ELR (cell line): ENCODE data around the gene RRBP1.

ENCODE experiments used
- DNase-seq: peaks from one replicate; pipeline ENCODE4 v3.0.0-alpha.2; 2015; ENCODE audit warnings: low read depth

RRBP1 gene

DNA sequence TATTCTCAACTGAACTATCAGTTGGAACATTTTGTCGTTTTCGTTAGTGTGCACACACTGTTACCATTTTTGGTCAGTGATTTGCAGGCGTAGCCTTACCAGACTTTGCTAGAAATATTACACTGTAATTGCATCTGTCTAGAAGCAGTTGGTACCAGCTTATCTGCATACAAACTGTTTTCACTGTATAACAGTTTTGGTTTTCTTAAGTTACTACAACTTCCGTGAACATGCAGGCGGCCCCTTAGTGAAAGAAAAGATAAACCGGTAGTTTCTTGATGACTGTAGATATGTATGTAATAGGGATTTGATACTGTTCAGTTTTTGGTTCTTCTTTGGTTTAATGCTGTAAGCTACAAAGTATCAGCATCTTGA is 110.9 kb downstream of the RRBP1 start:
- DNase-seq, result no peak

DNA sequence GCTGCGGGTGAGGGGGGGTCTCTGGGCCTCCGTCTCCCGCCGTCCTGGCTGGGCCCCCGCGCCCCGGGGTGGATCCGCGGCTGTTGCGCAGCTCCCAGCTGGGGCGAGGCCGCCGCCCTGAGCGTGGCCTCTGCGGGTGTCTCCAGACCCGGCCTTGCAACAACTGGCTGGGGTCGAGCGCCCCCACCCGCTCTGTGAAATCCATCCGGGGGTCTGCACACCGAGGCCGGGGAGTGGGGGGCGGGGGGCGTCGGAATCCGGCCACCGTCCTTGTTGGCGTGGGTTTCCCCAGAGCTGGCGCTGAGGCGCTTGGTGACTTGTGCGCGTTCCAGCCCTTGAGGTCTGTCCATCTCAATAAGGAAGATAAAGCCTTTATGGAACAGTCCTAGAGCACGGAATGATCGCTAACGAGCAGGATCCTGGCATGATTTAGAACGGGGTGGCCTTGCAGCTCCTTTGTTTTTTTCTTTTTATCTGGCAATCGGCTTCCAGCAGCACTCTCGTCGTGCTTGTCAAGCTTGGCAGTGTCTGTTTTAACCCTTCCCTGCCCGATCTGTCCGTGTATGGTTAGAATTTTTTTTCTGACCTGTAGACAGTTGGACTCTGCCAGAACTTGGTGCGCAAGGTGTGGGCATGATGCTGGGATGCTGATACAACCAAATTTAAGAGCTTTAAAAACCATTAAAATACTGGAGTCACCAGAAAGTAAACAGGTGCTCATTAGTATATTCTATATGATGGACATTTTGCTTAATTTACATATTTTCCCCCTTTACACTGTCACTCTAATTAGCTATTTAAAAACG is 111.5 kb downstream of the RRBP1 start:
- peak; percentile 65 for DNase-seq

DNA sequence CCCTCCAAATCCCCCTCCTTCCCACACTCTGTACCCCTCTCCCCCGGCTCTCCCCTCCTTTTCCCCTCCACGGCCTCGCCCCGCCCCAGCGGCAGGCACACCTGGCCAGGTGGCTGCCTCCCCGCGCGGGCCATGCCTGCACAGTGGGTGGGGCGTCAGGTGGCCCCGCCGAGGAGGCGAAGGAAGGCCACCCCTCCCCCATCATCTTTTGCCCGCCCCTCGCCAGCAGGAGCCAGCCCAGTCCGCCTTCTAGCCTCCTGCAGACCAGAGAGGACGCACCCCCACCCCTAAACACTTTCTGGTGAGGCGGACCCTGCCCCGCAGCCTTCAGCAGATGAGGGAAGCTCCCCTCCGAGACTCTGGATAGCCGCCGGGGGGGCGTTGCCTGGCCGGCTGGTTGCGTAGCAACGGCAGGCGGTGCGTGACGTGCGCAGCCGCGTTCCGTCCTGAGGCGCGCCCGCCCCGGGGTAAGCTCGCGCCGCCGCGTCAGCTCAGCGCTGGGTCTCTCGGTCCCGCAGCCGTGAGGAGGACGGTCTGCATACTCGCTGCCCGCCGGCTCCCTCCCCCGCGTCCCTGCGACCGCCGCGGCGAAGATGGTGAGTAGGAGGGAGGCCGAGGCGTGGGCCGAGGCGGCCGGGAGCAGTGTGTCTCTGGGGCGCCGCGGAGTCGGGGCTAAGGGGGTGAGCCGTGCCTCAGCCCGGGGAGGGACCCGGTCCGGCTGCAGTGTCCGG is 112.3 kb downstream of the RRBP1 start, which contains the start of gene DSTN:
Gene DSTN (plus strand): TSS at position 460 of the 731 bp plus-strand sequence. CDS start 134 bp downstream, at position 594.
- peak; percentile 93 for DNase-seq

DNA sequence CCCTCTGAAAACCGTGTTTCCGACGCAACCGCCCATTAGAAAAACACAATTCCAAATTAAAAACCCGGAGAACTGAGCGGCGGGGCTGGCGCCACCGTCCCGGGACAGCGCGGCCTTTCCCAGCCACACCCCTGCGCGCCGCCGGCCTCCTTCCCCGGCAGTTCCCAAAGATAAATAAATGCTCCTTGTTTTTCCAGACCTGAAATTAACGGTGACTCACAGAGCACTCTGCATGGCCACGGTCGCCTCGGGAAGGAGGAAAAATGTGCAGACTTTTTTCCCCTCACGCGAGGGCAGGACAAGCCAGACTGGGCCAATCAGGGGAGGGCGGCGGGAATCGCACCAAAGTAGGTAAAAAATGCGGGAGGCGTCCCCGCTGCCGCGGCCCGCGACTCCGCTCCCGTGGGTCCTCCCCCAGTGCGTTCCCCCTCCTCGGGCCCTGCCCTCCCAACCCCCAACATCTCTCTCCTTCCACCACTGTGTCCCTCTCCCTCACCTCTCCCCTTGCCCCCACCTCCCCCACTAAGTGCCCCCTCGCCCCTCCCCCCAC is 113.0 kb downstream of the RRBP1 start:
- peak; percentile 96 for DNase-seq

GRCh38 chr20:17568045-17568788 is 113.8 kb downstream of the RRBP1 start:
- DNase-seq, result peak; percentile 14

GRCh38 chr20:17566345-17566744 is 115.7 kb downstream of the RRBP1 start:
- DNase-seq, result no peak

GRCh38 chr20:17565169-17565845 is 116.7 kb downstream of the RRBP1 start:
- DNase-seq, result peak; percentile 65
